22Rv1 (cell line): ENCODE results near the gene SELENOK.

Source experiments
- CTCF ChIP-seq: fragments of 450-650 bp; IDR thresholded peaks from 2 replicates; pipeline ENCODE4 v1.5.1; 2017; ENCODE audit warnings: mild to moderate bottlenecking
- ZFX ChIP-seq: fragments of 450-650 bp; IDR thresholded peaks from 2 replicates; pipeline ENCODE4 v1.6.1; 2017; ENCODE audit warnings: antibody characterized with exemption, borderline replicate concordance

GRCh38 chr3:53849916-53850315, 41.7 kb downstream of the SELENOK start:
- TF ChIP-seq CTCF = no peak
- no peak for TF ChIP-seq ZFX
